RKO (cell line): ENCODE measurements around the gene POLG.

Experiments used
- DNase-seq: peaks from one replicate; pipeline ENCODE4 v3.0.0-alpha.2; 2016; ENCODE audit warnings: low spot score

POLG gene

GRCh38 chr15:89356634-89357298 is 22.1 kb upstream of the POLG start:
- DNase-seq = peak; percentile 46

DNA sequence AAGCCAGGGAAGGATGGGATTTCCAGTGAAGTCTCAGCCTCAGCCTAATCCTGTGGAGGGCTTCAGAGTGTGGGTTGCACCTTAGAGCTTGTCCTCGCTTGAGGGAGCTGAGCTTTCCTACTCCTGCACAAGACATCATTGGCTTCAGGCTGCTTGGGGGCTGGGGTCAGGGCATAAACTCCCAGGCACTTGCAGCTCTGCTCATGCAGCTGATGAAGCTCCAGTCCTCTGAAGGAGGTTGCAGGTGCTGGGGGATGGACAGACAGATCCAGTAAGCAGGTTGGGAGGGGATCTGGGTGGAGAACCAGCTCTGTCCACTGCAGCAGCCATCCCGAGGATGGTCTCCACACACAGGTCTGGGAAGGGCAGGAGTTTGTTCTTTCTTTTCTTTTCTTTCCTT is 19.4 kb upstream of the POLG start:
- no peak for DNase-seq

DNA sequence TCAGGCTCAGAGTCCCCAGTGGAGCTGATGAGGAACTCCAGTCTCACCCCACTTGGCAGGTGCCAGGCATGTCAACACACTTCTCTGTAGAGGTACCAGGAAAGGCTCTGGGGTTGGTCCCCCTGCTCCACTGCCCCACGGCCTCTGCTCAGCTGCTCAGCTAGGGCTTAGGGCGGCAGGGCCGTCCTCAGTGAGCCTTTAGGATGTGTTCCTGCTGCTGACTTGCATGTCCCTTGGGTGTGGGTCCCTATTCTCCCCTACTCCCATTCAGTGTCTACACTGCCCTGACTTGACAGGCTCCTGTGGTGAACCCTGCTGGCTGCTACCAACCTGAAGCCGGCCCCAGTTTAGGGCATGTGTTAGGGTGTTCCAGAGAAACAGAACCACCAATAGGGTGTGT is 17.9 kb upstream of the POLG start:
- DNase-seq = no peak

- DNase-seq = no peak
Observed at GRCh38 chr15:89349206-89349558, 14.6 kb upstream of the POLG start.

- no peak for DNase-seq
Observed at GRCh38 chr15:89346516-89347231, 12.1 kb upstream of the POLG start.

GRCh38 chr15:89345248-89345647 is 10.6 kb upstream of the POLG start:
- DNase-seq = no peak

GRCh38 chr15:89342840-89343239 is 8.2 kb upstream of the POLG start:
- no peak for DNase-seq

DNA sequence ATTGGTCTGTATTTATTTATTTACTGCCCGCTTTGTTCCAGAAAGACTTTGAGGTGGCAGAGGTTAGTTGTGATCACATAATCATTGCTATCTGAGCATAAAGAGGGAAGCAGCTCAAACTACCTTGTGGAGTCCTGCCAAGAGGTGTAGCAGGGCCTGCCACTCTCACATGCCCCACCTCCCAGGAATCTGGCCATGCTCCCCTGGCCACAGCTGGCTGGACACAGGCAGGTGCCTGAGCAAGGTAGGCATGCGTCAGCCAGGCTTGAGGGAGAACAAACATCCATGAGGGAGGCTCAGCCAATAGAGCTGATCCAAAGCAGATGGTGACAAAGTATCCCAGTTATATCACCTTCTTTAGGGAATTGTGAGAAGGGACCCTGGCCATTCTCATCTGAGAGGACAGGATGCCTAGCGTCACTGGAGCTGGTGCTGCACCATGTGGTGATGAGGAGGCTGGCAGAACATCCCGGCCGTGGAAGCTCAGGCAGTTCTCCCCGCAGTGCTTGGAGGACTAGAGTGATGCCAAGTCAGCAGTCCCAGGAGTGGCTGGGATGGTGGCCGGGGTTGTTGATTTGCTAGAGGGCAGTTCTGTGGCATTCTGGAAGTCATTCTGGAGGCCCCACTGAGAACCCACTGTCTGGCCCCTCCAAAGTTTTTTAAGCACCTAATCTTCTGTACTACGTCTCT is 6.8 kb upstream of the POLG start:
- no peak for DNase-seq

GRCh38 chr15:89340573-89340972 is 5.9 kb upstream of the POLG start:
- no peak for DNase-seq

- DNase-seq = peak; percentile 29
Observed at GRCh38 chr15:89338036-89338435, 3.4 kb upstream of the POLG start.

GRCh38 chr15:89335298-89336041 is 846 bp upstream of the POLG start:
- no peak for DNase-seq

- no peak for DNase-seq
Observed at GRCh38 chr15:89333959-89334509, 590 bp downstream of the POLG start.

- peak; percentile 25 for DNase-seq
Observed at GRCh38 chr15:89333011-89333860, 1.4 kb downstream of the POLG start.

DNA sequence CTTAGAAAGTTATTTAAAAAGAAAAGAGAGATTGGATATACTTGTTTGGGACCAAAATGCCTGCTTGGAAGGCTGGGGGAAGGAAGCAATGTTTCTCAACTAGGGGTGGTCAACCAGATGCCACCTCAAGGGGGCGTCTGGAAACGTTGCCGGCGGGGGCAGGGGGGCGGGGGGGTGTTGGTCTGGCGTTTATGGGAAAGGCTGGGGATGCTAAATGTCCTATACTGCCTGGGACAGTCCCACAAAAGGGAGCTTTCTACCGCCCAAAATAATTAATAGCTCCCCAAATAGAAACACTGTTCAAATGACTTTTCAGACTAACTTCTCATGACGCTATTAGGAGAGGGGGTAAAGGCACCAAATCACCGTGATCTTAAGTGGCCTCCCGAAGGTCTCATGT is 2.2 kb downstream of the POLG start:
- DNase-seq = peak; percentile 48

DNA sequence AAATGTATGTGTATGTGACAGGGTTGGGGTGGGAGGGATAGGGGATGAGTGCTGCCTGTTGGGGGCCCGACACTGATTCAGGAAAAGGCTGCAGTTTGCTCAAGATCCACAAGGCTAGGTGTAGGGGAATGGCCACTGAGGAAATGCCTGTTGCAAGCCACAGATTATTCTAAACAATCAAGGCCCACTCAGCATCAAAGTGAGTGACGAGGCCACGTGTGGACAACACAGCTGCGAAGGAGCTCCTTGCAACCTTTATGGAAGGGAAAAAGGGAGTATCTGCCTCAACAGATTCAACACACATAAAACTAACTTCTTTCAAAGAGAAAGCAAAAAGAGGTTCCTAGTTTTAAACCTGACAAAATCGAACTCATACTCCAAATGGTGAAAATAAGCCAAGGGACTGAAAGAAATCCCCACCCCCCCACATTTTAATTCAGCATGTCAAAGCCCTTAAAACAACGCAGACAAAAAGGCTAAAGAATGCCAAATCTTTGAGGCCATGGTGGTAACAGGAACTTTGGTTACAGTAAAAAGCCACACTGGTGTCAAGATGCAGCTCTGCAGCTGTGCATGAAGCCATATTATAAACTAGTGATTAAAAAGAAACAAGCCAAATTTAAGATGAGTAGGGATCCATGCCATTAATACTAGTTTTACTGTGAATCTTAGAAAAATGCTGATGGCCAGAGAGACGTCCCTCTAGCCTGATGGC is 3.6 kb downstream of the POLG start:
- no peak for DNase-seq

DNA sequence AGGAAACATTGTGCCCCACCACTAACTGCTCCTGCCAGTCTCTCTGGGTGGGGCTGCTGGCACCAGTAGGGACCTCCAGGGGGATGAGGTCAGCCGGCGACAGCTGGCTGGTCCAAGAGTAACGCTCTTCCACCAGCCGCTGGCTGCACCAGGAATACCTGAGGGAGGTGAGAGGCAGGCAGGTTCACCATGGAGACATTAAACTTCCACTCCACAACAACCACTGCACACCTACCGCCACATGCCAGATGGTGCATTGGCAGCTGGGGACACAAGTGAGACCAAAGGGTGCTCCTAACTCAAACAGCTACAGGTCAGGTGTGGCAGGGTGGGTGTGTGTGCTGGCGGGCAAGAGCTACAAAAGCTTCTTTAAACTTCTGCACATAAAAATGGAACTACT is 4.5 kb downstream of the POLG start:
- DNase-seq = no peak

- no peak for DNase-seq
Observed at GRCh38 chr15:89329329-89330084, 5.1 kb downstream of the POLG start.

- no peak for DNase-seq
Observed at GRCh38 chr15:89328398-89329254, 6.0 kb downstream of the POLG start.

- no peak for DNase-seq
Observed at GRCh38 chr15:89327113-89327512, 7.5 kb downstream of the POLG start.
